GM06990 (cell line): ENCODE measurements around the gene RAB7A.

Experiments
- DNase-seq: peaks from one replicate; pipeline ENCODE4 v3.0.0-alpha.2; 2011; ENCODE audit not compliant: insufficient read length; ENCODE audit errors: extremely low read depth
- H3K27me3 ChIP-seq: replicated peaks from 2 replicates; pipeline ENCODE4 v1.6.0; 2011; ENCODE audit warnings: low read length; ENCODE audit not compliant: control insufficient read depth, insufficient read depth
- H3K36me3 ChIP-seq: 2 replicates; pipeline ENCODE4 v1.5.1; 2011; ENCODE audit warnings: low read length; ENCODE audit not compliant: control insufficient read depth, insufficient read depth
- H3K4me3 ChIP-seq: replicated peaks from 2 replicates; pipeline ENCODE4 v1.5.1; 2011; ENCODE audit warnings: low read depth, mild to moderate bottlenecking, control low read depth, low read length
- TF ChIP-seq, protein P1 (sequence below): IDR thresholded peaks from 2 replicates; pipeline ENCODE4 v1.5.1; 2011; ENCODE audit warnings: low read length, control low read depth, mild to moderate bottlenecking, inconsistent platforms; ENCODE audit not compliant: insufficient read depth, poor library complexity, severe bottlenecking

The RAB7A gene

GRCh38 chr3:128814519-128815317 is 88.7 kb downstream of the RAB7A start:
- Histone ChIP-seq H3K27me3 (no peaks in the 10 kb centered on the region), H3K36me3 (peaks cover 16% of the 10 kb centered on the region), H3K4me3 (no peak overlapping the region)
- no peak for DNase-seq
- TF ChIP-seq, protein P1, sequence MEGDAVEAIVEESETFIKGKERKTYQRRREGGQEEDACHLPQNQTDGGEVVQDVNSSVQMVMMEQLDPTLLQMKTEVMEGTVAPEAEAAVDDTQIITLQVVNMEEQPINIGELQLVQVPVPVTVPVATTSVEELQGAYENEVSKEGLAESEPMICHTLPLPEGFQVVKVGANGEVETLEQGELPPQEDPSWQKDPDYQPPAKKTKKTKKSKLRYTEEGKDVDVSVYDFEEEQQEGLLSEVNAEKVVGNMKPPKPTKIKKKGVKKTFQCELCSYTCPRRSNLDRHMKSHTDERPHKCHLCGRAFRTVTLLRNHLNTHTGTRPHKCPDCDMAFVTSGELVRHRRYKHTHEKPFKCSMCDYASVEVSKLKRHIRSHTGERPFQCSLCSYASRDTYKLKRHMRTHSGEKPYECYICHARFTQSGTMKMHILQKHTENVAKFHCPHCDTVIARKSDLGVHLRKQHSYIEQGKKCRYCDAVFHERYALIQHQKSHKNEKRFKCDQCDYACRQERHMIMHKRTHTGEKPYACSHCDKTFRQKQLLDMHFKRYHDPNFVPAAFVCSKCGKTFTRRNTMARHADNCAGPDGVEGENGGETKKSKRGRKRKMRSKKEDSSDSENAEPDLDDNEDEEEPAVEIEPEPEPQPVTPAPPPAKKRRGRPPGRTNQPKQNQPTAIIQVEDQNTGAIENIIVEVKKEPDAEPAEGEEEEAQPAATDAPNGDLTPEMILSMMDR, result no peak

- Histone ChIP-seq H3K27me3 (no peaks in the 10 kb centered on the region), H3K4me3 (no peak overlapping the region), H3K36me3 (peaks cover 15% of the 10 kb centered on the region)
- DNase-seq, result no peak
- TF ChIP-seq, protein P1, result no peak
These were observed 89.5 kb downstream of the RAB7A start for GRCh38 chr3:128815318-128816064.

- TF ChIP-seq, protein P1, result no peak
- DNase-seq, result no peak
- Histone ChIP-seq H3K36me3 (peaks cover 10% of the 10 kb centered on the region; the same call in 1 of the 2 replicates), H3K27me3 (no peaks in the 10 kb centered on the region), H3K4me3 (no peak overlapping the region)
These were observed 92.3 kb downstream of the RAB7A start for GRCh38 chr3:128818186-128818787.

- DNase-seq, result no peak
- Histone ChIP-seq H3K4me3 (no peak overlapping the region), H3K36me3 (peaks cover 8% of the 10 kb centered on the region), H3K27me3 (no peaks in the 10 kb centered on the region)
- TF ChIP-seq, protein P1, result no peak
These were observed 94.4 kb downstream of the RAB7A start for GRCh38 chr3:128820252-128820839.

- H3K4me3 ChIP-seq, result no peak overlapping the region
- no peaks in the 10 kb centered on the region for H3K27me3 ChIP-seq
- TF ChIP-seq, protein P1, result no peak
- H3K36me3 ChIP-seq, result peaks cover 5% of the 10 kb centered on the region
- DNase-seq, result no peak
These were observed 97.0 kb downstream of the RAB7A start for GRCh38 chr3:128823008-128823407.
